Embryonic facial prominence (tissue), 1 donor: ENCODE measurements around the gene ATCAY.
"Not testable (repeated sequence)": the region's sequence is repeated elsewhere in the genome, so short reads cannot be mapped to it uniquely, and the experiment has no call there.

Experiments used
- DNase-seq: peaks from one replicate; pipeline ENCODE4 v3.0.0-alpha.2; 2016; ENCODE audit errors: extremely low spot score

Gene ATCAY

DNA sequence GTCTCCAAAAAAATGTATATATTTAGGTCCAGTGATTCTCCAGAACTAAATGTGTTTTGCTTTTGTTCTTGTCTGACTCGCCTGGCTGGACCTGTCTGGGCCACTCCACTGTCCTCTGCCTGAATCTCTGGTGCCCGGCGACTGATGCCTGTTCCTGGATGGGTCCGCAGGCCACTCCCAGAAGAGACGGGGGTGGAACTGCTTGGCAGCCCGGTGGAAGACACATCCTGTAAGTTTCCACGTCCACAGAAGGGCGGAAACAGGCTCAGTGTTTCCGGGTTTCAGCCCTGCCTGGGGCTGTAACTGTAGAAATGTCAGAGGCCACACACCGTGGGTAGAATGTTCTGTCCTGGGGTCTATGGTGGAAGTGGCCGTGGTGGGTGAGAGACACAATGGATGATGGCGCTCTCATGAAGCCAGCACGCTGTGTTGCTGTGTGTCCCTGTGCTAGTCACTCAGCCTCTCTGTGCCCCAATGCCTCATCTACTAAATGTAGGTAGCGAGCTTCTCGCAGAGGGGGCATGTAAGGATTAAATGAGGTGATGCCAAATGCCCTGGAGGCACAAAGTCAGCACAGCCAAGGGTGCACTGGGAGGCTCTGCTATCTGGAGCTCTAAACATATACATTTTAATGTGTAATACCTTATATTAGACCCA lies 22.0 kb downstream of the ATCAY start:
- DNase-seq, result no peak

DNA sequence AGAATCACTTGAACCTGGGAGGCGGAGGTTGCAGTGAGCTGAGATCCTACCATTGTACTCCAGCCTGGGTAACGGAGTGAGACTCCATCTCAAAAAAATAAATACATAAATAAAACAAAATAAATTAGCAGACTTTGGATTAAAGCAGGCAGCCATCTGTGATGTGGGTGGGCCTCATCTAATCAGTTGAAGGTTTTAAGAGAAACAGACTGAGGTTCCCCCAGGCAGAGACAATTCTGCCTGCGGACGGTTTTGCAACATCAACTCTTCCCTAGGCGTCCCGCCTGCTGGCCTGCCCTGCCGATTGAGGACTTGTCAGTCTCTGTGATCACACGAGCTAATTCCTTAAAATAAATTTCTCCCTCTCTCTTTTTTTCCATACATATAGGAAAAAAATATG lies 23.7 kb downstream of the ATCAY start:
- DNase-seq, result no peak

DNA sequence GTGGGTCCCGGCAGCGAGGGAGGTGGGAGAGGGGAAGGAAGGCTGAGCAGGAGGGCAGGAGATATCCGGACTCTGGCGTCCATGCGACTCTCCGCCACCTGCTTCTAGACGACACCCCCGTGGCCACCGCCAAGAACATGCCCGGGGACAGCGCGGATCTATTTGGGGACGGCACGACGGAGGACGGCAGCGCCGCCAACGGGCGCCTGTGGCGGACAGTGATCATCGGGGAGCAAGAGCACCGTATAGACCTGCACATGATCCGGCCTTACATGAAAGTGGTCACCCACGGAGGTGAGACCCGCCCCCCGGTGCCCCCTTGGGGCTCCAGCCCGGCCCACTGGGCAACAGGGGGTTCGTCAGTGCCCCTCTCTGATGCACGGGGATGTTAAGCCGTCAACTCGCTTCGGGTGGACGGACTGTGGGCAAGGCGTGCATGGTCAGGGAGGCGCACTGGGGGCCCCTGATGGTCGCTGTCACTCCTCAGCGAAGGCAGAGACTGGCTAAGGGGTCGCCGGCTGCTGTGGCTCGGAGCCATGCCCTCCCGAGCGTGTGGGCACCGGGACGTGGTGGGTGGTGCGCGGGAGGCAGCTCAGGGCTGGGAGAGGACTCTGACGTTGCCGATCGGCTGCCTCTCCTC lies 27.3 kb downstream of the ATCAY start:
- DNase-seq, result no peak

DNA sequence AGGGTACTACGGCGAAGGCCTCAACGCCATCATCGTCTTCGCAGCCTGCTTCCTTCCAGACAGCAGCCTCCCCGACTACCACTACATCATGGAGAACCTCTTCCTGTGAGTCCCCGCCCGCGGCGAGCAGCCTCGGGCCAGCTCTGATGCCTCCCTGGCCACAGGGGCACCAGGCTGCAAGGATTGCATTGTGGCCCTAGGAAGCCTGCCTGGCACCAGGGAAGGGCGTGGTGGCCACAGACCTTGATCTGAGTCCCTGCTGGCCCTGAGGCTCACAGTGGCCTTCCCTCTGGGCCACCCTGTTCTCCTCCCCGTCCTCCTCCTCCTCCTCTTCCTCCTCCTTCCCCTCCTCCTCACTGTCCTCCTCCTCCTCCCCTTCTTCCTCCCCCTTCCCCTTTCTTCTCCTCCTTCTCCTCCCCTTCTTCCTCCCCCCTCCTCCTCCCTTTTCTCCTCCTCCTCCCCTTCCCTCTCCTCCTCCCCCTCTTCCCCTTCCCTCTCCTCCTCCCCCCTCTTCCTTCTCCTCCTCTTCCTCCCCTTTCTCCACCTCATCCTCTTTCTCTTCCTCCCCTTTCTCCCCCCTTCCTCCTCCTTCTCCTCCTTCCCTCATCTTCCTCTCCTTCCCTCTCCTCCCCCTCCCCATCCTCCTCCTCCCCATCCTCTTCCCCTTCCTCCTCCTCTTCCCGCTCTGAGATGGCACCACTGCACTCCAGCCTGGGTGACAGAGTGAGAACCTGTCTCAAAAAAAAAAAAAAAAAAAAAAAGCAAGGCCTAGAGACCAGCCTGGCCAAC lies 28.0 kb downstream of the ATCAY start:
- no peak for DNase-seq

DNA sequence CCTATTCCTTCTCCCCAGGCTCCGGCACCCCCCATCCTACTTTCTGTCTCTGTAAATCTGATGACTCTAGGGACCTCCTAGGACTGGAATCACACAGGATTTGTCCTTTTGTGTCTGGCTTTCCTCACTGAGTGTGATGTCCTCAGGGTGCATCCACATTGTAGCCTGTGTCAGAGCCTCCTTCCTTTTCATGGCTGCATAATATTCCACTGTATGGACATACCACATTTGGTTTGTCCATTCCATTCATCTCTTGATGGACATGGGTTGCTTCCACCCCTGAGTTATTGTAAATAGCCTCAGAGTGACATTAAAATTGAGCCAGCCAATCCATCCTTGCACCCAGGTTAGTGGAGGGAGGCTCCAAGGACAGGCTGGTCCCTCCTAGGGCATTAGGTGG lies 29.6 kb downstream of the ATCAY start:
- DNase-seq, result no peak

DNA sequence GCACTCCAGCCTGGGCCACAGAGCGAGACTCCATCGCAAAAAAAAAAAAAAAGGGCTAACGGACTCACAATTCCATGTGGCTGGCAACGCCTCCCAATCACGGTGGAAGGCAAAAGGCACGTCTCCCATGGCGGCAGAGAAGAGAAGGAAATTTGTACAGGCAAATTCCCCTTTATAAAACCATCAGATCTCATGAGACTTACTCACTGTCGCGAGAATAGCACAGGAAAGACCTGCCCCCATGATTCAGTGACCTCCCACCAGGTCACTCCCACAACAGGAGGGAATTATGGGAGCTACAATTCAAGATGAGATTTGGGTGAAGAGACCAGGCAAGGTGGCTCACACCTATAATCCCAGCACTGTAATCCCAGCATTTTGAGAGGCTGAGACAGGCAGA lies 33.7 kb downstream of the ATCAY start:
- DNase-seq, result no peak

DNA sequence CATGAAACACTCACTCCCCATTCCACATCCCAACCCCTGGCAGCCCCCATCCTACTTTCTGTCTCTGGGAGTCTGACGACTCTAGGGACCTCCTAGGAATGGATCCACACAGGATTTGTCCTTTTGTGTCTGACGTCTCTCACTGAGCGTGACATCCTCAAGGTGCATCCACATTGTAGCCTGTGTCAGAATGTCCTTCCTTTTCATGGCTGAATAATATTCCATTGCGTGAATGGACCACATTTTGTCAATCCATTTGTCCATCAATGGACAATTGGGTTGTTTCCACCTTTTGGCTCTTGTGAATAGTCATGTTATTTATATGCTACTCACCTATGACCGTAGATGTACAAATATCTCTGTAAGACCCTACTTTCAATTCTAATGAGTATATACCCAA lies 35.5 kb downstream of the ATCAY start:
- DNase-seq, result no peak

DNA sequence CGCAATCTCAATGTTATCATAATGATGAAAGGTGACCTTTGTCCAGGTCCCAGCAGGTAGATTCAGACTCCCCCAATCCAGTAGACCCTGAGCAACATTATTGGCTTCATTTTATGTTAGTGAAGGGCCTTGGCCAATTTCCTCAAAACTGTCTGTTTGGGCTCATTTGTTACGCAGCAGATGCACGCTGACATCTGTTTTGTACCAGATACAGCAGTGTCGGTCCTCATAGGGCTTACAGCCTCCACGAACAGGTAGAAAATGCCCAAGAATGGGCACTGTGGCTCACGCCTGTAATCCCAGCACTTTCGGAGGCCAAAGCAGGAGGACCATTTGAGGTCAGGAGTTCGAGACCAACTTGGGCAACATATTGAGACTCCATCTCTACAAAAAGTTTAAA lies 39.3 kb downstream of the ATCAY start:
- DNase-seq, result no peak

DNA sequence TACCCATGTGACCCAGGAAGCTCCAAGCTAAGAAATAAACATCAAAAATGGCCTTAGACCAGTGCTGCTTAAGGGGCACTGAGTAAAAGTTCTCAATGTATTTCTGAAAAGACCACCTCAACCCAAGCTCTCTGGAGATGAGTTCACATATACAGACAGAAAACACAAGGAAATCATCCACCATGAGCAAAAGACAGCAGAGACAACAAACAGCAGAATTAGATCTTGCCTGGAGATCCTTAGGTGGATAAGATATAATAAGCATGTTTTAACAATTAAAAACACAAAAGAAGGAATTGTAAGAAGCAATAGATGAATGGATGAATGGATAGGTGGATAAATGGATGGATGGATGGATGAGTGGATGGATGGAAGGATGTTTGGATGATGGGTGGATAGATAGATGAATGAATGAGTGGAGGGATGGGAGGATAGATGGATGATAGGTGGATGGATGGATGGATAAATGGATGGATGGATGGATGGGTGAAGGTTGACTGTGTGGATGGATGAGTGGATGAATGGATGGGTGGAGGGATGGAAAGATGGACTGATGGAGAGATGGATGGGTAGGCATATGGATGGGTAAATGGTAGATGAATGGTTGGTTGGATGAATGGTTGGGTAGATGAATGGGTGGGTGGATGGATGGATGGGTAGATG lies 42.7 kb downstream of the ATCAY start:
- no peak for DNase-seq

DNA sequence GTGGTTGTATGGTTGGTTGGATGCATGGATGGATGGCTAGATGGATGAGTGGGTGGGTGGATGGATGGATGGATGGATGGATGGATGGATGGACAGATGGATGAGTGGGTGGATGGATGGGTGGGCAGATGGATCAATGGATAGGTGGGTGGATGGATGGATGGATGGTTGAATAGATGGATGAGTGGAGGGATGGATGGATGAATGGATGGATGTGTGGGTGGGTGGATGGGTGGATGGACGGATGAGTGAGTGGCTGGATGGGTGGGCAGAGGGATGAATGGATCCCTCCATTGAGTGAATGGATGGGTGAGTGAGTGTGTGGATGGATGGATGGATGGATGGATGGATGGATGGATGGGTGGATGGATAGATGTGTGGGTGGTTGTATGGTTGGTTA lies 43.4 kb downstream of the ATCAY start:
- DNase-seq, result no peak

DNA sequence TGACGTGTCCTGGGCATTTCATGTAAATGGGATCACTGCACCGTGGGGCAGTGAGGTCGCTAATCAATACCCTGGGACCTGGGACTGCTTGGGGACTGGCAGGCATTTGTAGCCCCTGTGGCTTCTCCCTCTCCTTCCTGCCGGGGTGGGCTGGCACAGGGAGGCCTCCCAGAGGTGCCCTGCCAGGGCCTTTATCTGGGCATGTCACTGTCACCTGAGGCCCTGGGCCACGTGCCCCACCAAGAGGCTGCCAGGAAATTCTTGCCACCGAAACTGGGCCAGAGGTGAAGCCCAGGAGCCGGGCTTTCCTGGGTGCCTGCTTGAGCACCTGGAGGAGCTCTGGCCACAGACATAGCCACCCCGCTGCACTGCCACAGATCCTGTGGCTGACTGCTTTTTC lies 50.6 kb downstream of the ATCAY start:
- no peak for DNase-seq

DNA sequence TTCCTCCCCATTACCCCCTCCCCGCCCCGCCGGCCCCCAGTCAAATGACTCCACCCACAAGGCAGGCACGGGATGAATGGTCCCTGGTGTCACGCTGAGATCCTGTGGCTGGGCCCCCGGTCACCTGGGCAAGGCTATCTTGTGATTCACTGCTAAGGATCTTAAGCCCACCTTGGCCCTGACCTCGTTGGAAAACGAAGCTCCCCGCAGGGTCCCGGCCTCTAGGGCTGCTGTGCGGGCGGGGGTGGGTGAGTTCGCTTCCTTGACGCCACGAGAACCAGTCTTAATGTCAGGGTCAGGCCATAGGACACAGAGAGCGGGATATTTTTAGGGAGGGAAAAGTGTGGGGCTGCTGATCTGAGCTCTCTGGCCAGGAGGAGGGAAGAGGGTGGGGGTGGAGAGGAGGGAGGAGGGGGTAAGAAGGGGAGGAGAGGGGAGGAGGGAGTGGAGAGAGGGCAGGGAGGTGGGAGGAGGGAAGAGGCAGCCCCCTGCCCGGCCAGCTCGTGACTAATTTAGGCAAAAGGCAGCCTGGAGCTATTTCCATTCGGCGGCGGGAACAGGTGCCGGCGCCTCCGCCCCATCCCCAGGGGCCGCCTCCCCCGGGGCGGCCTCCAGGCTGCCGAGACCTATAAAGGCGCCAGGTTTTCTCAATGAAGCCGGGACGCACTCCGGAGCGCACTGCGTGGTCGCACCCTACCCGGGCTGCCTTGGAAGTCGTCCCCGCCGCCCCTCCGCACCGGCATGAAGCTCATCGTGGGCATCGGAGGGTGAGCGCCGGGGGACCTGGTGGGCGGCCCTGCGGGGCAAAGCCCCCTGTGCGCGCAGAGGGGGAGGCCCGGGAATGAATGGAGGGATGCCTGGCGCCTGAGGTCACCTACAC lies 52.7 kb downstream of the ATCAY start, which contains the start of gene NMRK2:
Gene NMRK2 (plus strand): TSS at position 139 of the 880 bp plus-strand sequence. CDS start 603 bp downstream, at position 742.
- DNase-seq, result no peak

DNA sequence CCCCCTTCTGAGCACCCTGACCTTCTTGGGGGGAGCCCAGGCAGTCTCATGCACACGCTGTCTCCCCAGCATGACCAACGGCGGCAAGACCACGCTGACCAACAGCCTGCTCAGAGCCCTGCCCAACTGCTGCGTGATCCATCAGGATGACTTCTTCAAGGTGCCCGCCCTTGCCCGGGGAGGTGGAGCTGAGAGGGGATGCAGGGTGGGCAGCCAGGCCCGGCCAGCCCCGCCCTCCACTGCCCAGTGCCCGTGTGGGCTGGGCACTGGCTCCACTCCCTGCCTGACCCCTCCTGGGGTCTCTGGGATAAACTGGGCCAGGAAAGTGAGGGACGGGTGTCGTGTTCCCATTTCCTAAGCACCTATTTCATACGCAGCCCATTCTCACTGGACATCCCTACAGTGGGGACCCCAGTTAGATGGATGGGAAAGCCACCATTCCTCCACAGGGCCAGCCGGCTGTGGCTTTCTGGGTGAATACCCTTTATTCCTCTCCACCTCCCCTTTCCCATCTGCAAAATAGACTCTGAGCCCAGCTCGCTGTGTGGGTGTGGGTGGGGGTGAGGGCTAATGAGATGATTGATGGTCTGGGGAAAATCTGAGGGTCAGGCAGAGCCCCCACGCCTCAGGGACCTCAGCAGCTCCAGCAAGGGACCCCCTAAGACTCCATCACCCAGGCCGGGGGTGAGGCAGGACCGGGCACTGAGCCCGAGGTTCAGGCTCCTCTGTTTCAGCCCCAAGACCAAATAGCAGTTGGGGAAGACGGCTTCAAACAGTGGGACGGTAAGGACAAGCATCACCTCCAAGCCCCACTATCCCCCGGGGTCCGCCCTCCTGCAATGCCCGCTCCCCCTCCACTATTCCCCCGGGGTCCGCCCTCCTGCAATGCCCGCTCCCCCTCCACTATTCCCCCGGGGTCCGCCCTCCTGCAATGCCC lies 56.3 kb downstream of the ATCAY start:
- DNase-seq, result no peak

DNA sequence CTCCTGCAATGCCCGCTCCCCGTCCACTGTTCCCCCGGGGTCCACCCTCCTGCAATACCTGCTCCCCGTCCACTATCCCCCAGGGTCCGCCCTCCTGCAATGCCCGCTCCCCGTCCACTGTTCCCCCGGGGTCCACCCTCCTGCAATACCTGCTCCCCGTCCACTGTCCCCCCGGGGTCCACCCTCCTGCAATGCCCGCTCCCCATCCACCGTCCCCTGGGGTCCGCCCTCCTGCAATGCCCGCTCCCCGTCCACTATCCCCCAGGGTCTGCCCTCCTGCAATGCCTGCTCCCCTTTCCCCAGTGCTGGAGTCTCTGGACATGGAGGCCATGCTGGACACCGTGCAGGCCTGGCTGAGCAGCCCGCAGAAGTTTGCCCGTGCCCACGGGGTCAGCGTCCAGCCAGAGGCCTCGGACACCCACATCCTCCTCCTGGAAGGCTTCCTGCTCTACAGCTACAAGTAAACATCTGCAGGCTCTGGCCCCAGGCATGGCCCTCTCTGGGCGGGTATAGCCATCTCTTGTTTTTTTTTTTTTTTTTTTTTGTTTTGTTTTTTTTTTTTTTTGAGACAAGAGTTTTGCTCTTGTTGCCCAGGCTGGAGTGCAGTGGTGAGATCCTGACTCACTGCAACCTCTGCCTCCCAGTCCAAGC lies 57.9 kb downstream of the ATCAY start:
- not testable (repeated sequence) for DNase-seq

DNA sequence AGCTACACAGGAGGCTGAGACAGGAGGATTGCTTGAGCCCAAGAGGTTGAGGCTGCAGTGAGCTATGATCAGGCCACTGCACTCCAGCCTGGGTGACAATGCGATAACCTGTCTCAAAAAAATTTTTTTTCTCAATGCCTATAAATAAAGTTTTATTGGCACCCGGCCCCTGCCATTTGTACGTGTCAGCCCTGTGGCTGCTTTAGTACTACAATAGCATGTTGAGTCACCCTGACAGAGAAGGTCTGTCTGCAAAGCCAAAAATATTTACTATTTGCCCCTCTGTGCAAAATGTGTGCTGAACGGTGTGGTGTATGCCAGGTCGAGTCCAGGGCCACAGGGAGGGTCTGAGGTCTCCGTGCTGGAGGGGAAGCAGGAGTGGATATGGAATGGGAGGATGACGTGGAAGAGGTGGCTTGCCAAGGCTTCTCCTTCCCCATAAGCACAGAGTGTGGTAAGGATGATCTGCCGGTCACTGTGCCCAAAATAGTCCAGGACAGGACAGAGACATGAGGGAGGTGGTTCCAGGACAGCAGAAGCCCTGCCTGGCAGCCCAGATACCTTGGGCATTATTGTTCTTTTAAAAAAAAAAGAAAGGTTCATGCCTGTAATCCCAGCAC lies 62.4 kb downstream of the ATCAY start:
- no peak for DNase-seq

DNA sequence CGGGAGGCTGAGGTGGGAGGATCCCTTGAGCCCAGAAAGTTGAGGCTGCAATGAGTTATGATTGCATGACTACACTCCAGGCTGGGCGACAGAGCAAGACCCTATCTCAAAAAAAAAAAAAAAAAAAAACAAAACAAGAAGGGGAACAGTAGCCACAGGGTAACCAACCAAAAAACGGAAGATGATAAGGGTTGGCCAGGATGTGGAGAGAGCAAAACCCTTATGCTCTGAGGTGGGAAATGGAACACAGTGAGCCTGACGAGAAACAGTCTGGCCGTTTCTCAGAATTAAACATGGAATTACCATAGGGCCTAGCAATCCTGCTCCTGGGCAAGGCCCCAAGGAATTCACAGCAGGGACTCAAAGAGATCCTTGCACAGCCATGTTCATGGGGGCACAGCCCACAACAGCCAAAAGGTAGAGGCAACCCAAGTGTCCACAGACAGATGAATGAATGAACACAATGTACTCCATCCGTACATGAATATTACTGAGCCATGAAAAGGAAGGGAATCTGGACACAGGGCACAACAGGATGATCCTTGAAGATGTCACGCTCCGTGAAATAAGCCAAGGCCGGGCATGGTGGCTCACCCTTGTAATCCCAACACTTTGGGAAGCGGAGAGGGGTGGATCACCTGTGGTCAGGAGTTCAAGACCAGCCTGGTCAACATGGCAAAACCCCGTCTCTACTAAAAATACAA lies 63.7 kb downstream of the ATCAY start:
- no peak for DNase-seq

DNA sequence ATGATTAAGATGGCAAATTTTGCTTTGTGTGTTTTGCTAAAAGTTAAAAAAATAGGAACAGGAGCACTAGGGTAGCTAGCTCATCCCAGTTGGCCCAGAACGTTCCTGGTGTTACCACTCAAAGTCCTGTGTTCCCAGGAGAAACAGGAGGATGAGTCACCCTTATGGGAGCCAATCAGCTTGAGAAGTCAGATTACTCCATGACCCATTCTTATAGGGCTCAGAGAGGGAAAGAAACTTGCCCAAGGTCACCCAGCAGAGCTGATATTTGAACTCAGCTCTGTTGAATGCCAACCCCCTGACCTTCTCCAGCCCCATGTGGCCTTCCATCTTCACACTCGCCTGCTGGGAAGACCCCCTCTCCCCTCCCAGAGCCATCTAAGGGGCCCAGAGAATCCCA lies 65.4 kb downstream of the ATCAY start:
- DNase-seq, result no peak

DNA sequence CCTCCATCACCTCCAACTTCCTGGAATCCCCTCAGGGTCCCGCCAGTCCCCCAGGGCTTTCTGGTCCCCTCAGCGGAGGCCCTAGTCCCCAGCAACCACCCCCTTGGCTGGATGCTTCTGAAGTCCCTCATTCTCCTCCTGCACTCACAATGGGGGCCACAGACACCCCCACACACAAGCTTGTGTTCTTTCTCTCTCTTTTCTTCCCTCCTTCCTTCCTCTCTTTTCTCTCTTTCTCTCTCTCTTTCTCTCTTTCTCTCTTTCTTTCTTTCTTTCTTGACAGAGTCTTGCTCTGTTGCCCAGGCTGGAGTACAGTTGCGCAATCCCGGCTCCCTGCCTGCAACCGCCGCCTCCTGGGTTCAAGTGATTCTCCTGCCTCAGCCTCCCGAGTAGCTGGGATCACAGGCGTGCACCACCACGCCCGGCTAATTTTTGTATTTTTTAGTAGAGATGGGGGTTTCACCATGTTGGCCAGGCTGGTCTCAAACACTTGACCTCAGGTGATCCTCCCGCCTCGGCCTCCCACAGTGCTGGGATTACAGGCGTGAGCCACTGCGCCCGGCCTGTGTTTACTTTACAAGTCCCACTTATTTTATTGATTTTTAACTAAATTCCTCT lies 66.9 kb downstream of the ATCAY start:
- DNase-seq, result not testable (repeated sequence)
